Measurements from ENCODE around the gene SPRYD4. TPM values are rescaled to one million over a fixed set of nuclear protein-coding genes. Genes with fewer than 3 reads are reported as not detected.

SPRYD4 gene
- total RNA-seq, 4 donors from 2014 or later, result 2.4 to 3.1 (median 2.8) TPM

DNA sequence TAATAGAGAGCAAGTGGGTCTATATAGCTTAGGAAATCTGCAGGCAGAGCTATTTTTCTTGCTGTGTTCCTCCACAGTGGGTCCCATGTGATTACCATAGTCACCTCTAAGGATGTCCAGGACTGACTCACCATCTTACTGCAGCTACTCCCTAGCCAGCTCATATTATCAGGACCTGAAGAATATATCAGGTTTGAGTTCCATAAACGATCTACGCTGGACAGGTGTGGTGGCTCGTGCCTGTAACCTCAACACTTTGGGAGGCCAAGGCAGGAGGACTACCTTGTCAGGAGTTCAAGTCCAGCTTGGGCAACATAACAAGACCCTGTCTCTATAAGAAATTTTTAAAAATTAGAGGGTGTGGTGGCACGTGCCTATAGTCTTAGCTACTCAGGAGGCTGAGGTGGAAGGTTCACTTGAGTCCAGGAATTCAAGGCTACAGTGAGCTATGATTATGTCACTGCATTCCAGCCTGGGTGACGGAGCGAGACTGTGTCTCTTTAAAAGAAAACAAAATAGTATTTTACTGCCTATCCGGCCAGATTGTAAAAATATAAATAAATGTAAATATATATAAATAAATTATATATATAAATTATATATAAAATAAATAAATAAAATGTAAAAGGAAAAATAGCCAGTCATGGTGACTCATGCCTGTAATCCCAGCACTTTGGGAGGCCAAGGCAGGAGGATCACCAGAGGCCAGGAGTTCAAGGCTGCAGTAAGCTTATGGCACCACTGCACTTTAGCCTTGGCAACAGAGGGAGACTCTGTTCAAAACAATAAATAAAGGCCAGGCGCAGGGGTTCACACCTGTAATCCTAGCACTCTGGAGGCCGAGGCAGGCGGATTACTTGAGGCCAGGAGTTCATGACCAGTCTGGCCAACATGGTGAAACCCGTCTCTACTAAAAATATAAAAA is 6.9 kb upstream of the SPRYD4 start:
- TF ChIP-seq POLR2A (IDR thresholded peaks at IDR 0.05) (no peak), EP300 (IDR thresholded peaks at IDR 0.05) (no peak)
- TF ChIP-seq, protein P1, sequence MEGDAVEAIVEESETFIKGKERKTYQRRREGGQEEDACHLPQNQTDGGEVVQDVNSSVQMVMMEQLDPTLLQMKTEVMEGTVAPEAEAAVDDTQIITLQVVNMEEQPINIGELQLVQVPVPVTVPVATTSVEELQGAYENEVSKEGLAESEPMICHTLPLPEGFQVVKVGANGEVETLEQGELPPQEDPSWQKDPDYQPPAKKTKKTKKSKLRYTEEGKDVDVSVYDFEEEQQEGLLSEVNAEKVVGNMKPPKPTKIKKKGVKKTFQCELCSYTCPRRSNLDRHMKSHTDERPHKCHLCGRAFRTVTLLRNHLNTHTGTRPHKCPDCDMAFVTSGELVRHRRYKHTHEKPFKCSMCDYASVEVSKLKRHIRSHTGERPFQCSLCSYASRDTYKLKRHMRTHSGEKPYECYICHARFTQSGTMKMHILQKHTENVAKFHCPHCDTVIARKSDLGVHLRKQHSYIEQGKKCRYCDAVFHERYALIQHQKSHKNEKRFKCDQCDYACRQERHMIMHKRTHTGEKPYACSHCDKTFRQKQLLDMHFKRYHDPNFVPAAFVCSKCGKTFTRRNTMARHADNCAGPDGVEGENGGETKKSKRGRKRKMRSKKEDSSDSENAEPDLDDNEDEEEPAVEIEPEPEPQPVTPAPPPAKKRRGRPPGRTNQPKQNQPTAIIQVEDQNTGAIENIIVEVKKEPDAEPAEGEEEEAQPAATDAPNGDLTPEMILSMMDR (IDR thresholded peaks at IDR 0.05), result no peak
- H3K9me3 ChIP-seq, result no peaks in the 10 kb centered on the region
- no peaks in the 10 kb centered on the region for H3K36me3 ChIP-seq
- DNase-seq (ENCODE audit: low spot score in 2 of 2), result no peak
- 87% methylated on average over 11 of the region's 11 CpGs for WGBS, 2 donors
- H3K27ac ChIP-seq, result no peak overlapping the region
- peaks cover 0 to 7% (median 0%) of the 10 kb centered on the region in 4 donors for H3K4me1 ChIP-seq
- no peak overlapping the region for H3K4me3 ChIP-seq
- H3K27me3 ChIP-seq, result no peaks in the 10 kb centered on the region

- Histone ChIP-seq H3K4me3 (no peak overlapping the region), H3K9me3 (no peaks in the 10 kb centered on the region)
- no peak for TF ChIP-seq EP300 (IDR thresholded peaks at IDR 0.05)
- TF ChIP-seq POLR2A (IDR thresholded peaks at IDR 0.05), result no peak
- TF ChIP-seq, protein P1 (IDR thresholded peaks at IDR 0.05), result no peak
Measured at GRCh38 chr12:56462565-56462964, 5.8 kb upstream of the SPRYD4 start.

DNA sequence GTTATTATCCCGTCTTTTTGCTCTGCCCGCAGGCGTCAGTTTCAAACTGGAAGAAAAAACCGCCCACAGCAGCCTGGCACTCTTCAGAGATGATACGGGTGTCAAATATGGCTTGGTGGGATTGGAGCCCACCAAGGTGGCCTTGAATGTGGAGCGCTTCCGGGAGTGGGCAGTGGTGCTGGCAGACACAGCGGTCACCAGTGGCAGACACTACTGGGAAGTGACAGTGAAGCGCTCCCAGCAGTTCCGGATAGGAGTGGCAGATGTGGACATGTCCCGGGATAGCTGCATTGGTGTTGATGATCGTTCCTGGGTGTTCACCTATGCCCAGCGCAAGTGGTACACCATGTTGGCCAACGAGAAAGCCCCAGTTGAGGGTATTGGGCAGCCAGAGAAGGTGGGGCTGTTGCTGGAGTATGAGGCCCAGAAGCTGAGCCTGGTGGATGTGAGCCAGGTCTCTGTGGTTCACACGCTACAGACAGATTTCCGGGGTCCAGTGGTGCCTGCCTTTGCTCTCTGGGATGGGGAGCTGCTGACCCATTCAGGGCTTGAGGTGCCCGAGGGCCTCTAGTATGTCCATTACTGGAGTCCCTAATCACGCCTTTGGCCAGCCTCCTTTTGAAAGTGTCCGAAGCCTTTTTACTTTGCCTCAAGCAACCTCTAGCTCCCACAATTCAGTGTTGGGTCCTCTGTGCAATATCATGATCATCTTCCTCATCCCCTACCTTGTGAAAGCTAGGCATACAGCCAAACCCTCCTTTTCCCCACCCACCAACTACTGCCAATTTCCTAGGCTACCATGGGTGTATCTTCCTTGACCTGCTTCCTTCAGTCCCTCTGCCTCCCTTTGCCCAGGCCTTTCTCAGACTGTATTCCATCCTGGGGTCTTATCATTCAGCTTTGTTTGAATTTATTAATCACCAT is 891 bp downstream of the SPRYD4 start:
- Histone ChIP-seq H3K9me3 (no peaks in the 10 kb centered on the region), H3K4me1 (peaks cover 0 to 29% (median 12%) of the 10 kb centered on the region in 4 donors), H3K36me3 (peaks cover 0 to 20% (median 0%) of the 10 kb centered on the region in 3 donors), H3K4me3 (peak overlapping the region; percentile 74 to 92 (median 80)), H3K27me3 (no peaks in the 10 kb centered on the region), H3K27ac (peak overlapping the region; percentile 86 to 94 (median 92))
- TF ChIP-seq, protein P1 (IDR thresholded peaks at IDR 0.05), result no peak
- TF ChIP-seq POLR2A (IDR thresholded peaks at IDR 0.05) (no peak), EP300 (IDR thresholded peaks at IDR 0.05) (no peak)
- 43 to 49% methylated on average over 18 to 19 of the region's 19 CpGs for WGBS, 2 donors
- no peak for DNase-seq (ENCODE audit: low spot score in 2 of 2)

More at GRCh38 chr12:56462565-56462964, 5.8 kb upstream of the SPRYD4 start:
- DNase-seq (ENCODE audit: low spot score in 2 of 2), result no peak
- Histone ChIP-seq H3K27me3 (no peaks in the 10 kb centered on the region), H3K36me3 (no peaks in the 10 kb centered on the region), H3K4me1 (peaks cover 0 to 10% (median 0%) of the 10 kb centered on the region in 4 donors), H3K27ac (no peak overlapping the region)

DNA sequence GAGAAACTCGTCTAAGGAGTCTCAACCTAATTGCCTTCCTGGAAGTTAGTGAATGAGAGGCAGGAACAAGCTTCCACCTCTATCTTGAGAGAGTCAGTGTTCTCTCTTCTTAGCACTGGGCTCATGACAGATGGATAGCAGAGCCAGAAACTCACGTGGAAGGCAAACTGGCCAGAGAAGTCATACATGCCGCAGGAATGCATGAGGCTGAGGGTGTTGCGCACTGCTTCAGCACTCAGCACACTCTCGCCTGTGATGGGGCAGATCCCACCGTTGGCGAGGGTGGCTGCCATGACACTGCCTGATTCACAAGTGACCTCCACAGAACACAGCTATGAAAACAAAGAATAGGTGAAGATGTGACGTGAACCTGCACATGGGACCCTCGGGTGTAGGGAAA is 6.0 kb downstream of the SPRYD4 start:
- 88 to 89% methylated on average over 9 of the region's 9 CpGs for WGBS, 2 donors
- Histone ChIP-seq H3K4me3 (no peak overlapping the region), H3K27me3 (no peaks in the 10 kb centered on the region), H3K4me1 (peaks cover 0 to 13% (median 4%) of the 10 kb centered on the region in 4 donors), H3K36me3 (peaks cover 0 to 26% (median 0%) of the 10 kb centered on the region in 3 donors), H3K27ac (no peak overlapping the region), H3K9me3 (no peaks in the 10 kb centered on the region)
- TF ChIP-seq EP300 (IDR thresholded peaks at IDR 0.05) (no peak), POLR2A (IDR thresholded peaks at IDR 0.05) (no peak)
- TF ChIP-seq, protein P1 (IDR thresholded peaks at IDR 0.05), result no peak
- no peak for DNase-seq (ENCODE audit: low spot score in 2 of 2)

Measured in tibial nerve (tissue), 4 donors.